Omental fat pad (tissue), 4 donors: ENCODE data around the gene CUTA. TPM values are rescaled to one million over a fixed set of nuclear protein-coding genes. Genes with fewer than 3 reads are reported as not detected.
"Not testable (repeated sequence)": the region's sequence is repeated elsewhere in the genome, so short reads cannot be mapped to it uniquely, and the experiment has no call there.

Experiments
- ATAC-seq: fragments of 150-250 bp; one replicate; pipeline ENCODE4 v1.9.1; 2016; ENCODE audit warnings: mild to moderate bottlenecking, moderate library complexity; ENCODE audit not compliant: low FRiP score
- DNase-seq: peaks from one replicate; pipeline ENCODE4 v3.0.0-alpha.2; 2019; ENCODE audit warnings: low spot score
- CTCF ChIP-seq, 3 donors: fragments of 450-650 bp; IDR thresholded peaks; one replicate each; pipeline ENCODE4 v1.5.1; 2016 to 2017; ENCODE audit warnings: antibody characterized with exemption in 3 of 3, mild to moderate bottlenecking in 3 of 3, moderate library complexity in 2 of 3
- total RNA-seq, 4 donors: library from RNA; depleted of rRNA; stranded (reverse); fragments of >200 nt; gene quantifications; one replicate each; pipeline ENCODE4 v1.1.0, GENCODE V29; 2016

The CUTA gene
- total RNA-seq, 4 donors from 2014 or later, result 57.1 to 107 (median 98.1) TPM

GRCh38 chr6:33405386-33405940 lies 12.4 kb downstream of the CUTA start:
- ATAC-seq (no peak), DNase-seq (no peak)
- TF ChIP-seq CTCF (IDR thresholded peaks at IDR 0.05), result no peak

GRCh38 chr6:33404884-33405283 lies 13.0 kb downstream of the CUTA start:
- ATAC-seq, result no peak
- no peak for TF ChIP-seq CTCF (IDR thresholded peaks at IDR 0.05)
- DNase-seq, result no peak

- not testable (repeated sequence) for ATAC-seq, DNase-seq
These were observed 18.0 kb downstream of the CUTA start for GRCh38 chr6:33399881-33400280.

GRCh38 chr6:33398601-33399000 lies 19.3 kb downstream of the CUTA start:
- DNase-seq, ATAC-seq: not testable (repeated sequence)

- no peak for DNase-seq
- no peak for ATAC-seq
These were observed 20.4 kb downstream of the CUTA start for GRCh38 chr6:33397541-33397940.

GRCh38 chr6:33392979-33393378 lies 24.9 kb downstream of the CUTA start:
- TF ChIP-seq CTCF (IDR thresholded peaks at IDR 0.05), result no peak
- no peak for ATAC-seq
- no peak for DNase-seq

More at GRCh38 chr6:33397541-33397940, 20.4 kb downstream of the CUTA start:
- no peak for TF ChIP-seq CTCF (IDR thresholded peaks at IDR 0.05)

- ATAC-seq (no peak), DNase-seq (no peak)
- no peak for TF ChIP-seq CTCF (IDR thresholded peaks at IDR 0.05)
These were observed 25.3 kb downstream of the CUTA start for GRCh38 chr6:33392595-33392948.

- DNase-seq (no peak), ATAC-seq (peak; percentile 36)
- no peak for TF ChIP-seq CTCF (IDR thresholded peaks at IDR 0.05)
These were observed 25.8 kb downstream of the CUTA start for GRCh38 chr6:33391922-33392594.
